NOMO-1 treated with dmso at 0.1 percent for 144 hours (cell line): ENCODE data around the gene MIEF1.
"Not testable (repeated sequence)": the region's sequence is repeated elsewhere in the genome, so short reads cannot be mapped to it uniquely, and the experiment has no call there.

Source experiments
- DNase-seq: peaks from one replicate; lab custom pipeline; 2025; ENCODE audit not compliant: unreplicated experiment; lab: John Stamatoyannopoulos, UW

MIEF1 gene

GRCh38 chr22:39489094-39490068 is 12.7 kb upstream of the MIEF1 start:
- DNase-seq = no peak

DNA sequence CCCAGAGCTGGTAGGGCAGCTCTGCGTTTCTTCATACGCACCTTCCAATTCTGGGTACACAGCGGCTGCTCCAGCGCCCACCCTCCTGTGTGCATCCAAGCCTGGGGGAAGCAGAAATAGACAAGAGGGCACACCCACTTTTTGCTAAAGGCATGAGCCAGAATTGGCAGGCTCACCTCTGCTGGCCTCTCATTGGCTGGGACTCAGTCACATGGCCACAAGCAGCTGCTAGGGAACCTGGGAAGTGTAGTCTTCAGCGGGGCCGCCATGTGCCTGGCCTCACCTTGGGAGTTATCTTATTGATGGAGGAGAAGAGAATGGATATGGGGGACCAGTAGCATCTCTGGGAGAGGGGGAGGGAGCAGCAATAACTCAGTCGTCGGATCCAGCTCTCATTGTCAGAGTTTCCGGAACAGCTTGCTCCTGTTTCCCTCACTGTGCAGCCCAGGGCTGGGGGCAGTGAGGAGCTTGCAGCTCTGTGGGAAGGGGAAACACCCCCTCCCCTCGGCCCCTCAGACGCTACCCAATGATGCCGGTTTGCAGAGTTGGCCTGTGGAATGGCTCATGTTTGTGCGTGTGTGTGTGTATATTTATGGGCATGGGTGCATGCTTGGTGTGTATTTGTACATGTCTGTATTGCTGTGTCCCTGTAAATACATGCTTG is 11.8 kb upstream of the MIEF1 start:
- peak; percentile 80 for DNase-seq

DNA sequence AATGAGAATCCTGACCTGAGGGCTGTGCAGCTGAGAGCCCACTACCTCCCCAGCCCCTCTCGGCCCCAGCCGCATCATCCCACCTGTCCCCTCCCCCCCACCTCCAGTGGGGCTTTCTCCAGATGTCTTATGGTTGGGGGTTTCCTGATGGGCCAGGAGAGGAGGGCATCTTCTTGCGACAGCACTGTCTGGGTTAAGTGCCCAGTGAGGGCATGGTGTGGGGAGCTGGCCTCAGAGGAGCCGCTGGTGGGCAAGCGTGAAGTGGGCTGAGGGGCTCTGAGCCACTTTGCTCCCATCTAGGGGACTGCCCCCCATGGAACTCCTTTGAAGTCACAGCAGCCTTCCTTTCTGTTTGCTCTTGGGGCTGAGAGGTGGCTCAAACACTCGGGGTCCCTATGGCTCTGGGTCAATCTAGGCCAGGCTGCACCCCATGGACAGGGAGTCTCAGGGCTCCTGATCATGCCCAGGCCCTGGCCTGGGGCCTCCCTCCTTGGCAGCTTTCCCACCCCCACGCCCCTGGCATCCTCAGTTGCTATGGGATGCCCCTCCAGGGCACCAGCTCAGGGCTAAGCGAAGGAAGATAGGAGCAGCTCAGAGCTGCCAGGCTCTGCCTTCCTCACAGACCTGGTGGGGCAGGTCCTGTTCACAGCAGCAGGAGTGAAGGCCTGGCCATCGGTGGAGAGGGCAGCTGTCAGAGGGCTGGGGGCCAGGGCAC is 11.0 kb upstream of the MIEF1 start:
- no peak for DNase-seq

DNA sequence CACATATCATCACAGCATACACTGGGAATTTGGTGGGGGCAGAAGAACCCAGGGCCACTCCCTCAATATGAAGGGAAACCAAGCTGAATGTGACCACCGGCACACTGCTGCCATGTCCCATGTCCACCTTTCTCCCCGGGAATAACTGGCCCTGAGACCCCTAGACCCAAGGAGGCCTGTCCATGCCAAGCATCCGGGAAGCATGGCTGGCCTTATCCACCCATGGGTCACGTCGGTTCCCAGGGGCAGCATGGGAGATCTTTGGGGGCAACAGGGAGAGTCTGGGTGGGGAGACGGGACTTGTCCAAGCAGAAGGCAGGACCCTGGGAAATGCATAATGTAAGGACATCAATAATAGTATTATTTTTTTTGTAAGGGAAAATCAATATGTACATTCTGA is 10.4 kb upstream of the MIEF1 start:
- no peak for DNase-seq

DNA sequence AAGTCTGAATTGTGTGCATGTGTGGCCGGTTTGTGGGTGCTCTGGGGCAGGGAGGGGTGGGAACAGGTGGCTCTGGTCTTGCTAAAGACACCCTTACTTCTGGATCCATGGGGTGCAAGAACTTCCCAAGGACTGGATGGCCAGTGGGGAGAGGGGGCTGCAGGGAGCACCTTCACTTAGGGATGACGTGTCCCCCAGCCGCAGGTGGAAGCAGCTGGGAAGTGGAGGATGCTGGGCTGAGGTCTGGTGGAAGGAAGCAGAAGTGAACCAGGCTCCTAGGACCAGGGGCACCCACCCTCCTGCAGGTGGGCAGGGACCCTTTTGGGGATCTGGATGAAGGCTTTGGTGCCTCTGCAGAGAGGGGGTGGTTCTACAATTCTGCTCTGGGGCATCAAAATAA is 9.9 kb upstream of the MIEF1 start:
- no peak for DNase-seq

DNA sequence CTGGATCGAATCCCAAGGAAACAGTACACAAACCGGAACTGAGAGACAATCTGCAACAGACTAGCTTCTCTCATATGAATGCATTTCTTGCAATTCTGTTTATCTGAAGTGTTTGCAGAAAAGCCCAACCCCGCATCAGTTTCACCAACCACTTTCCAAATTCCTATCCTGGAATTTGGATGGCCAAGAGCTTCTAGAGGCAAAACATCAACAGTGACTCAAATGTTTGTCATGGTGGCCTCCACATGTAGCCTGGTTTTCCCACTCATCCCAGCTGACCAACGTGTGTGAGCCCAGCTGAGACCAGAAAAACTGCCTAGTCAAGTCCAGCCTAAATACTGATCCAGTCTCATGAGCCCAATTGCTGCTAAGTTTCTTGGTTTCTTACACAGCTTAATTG is 8.3 kb upstream of the MIEF1 start:
- DNase-seq = no peak

- DNase-seq = peak; percentile 0
Observed at GRCh38 chr22:39494471-39495120, 7.5 kb upstream of the MIEF1 start.

- DNase-seq = peak; percentile 45
Observed at GRCh38 chr22:39496131-39496838, 5.8 kb upstream of the MIEF1 start.

- DNase-seq = no peak
Observed at GRCh38 chr22:39497429-39497828, 4.7 kb upstream of the MIEF1 start.

DNA sequence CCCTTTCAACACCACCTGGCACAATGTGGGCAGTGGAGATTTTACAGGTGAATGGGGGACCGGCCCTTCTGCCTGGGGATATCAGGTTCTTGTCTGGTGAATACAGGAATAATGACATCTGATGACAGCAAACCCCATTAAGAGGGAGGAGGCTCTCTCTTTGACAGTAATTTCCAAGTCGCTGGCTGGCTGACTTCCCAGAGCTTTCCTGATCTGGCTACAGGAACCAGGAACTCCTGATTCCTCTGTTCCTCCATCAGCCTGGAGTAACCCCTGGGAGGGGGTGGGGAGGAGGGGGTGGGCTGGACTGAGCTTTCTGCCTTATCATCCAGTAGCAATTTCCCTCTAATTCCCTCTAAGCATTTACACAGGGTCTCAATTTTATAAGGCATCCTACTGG is 3.7 kb upstream of the MIEF1 start:
- DNase-seq = no peak

DNA sequence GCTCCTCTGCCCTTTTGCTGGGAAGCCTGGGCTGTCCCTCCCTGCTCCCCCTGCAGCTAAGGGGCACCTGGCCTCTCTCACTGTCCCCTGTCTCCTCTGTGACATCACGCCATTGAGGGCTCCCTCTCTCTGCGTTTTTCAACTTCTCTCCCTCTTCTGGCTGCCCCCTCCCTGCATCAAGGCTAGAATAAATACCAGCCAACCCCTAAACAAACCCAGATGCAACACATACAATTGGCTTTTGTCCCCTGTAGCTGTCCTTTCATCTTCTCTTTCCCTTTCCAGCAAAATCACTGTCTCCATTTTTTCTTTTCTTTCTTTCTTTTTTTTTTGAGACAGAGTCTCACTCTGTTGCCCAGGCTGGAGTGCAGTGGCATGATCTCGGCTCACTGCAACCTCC is 3.3 kb upstream of the MIEF1 start:
- DNase-seq = no peak

DNA sequence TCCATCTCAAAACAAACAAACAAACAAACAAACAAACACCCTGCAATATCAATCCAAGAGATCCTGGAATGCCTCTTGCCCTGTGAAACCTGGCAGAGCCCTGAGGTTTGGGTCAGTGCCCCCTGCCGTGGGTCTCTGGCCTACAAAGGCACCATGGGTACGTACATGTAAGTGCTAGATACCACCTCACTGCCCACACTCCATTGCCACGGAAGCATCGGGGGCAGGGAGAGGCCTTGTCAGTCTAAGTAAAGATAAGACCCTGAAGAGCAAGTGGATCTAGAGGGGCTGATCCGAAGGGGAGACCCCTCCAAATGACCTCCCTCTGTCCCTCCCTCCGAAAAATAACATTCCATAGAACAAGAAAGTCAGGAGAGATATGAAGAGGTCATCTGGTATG is 2.0 kb upstream of the MIEF1 start:
- DNase-seq = no peak

DNA sequence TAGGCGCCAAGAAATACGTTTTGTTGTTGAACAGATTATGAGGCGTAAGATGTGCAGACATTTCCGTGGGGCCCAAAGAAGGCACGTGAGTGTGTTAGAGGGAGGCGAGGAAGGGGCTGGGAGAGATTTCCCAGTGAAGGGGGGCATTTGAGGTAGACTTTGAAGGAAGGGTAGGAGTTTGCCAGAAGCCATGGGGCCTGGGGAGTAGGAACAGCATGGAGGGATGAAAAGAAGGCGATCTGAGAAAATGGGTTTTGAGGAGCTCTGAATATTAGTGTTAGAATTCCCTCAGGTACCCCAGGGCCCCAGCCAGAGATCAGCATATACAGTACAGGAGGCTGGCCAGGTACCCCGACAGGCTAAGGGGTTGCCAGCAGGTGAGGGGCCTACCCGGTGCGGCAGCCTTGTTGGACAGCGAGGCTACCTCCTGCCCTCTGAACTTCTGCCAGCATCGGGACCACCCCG is 414 bp upstream of the MIEF1 start:
- no peak for DNase-seq

- DNase-seq = peak; percentile 17
Observed at GRCh38 chr22:39502789-39503409, 809 bp downstream of the MIEF1 start.

- no peak for DNase-seq
Observed at GRCh38 chr22:39503630-39504029, 1.5 kb downstream of the MIEF1 start.

- no peak for DNase-seq
Observed at GRCh38 chr22:39504071-39504470, 2.0 kb downstream of the MIEF1 start.

DNA sequence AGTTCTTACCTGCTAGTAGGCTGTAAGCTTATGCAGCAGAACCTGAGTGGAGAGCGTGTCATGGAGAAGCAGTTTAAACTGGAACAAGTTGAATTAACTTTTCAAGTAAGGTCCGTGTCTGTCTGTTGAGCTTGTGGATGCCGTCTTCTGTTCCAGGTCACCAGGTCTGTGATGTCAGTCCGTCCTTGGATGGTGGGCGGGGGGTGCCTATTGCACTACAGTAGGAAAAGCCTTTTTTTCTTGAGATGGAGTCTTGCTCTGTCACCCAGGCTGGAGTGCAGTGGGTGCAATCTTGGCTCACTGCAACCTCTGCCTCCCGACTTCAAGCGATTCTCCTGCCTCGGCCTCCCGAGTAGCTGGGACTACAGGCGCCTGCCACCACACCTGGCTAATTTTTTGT is 4.9 kb downstream of the MIEF1 start:
- DNase-seq = not testable (repeated sequence)

DNA sequence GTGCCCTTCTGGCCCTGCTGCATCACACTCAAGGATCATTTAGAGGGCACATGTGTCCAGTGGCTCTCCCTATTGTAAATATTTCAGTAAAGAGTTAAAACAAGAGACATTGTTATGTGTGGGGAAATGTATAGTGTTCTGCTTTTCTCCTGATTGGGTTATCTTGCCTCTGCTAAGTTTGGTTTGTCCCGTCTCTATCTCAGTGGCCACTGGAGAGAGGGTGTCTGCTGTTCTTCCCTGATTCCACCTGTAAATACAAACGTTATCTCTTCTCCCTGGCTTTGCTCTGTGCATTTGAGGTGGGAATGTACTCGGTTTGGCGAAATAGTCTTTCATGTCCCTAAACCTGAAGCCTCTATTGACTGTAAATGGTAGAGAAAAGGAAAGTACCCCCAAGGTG is 6.3 kb downstream of the MIEF1 start:
- no peak for DNase-seq

GRCh38 chr22:39510529-39511149 is 8.5 kb downstream of the MIEF1 start:
- DNase-seq = no peak

DNA sequence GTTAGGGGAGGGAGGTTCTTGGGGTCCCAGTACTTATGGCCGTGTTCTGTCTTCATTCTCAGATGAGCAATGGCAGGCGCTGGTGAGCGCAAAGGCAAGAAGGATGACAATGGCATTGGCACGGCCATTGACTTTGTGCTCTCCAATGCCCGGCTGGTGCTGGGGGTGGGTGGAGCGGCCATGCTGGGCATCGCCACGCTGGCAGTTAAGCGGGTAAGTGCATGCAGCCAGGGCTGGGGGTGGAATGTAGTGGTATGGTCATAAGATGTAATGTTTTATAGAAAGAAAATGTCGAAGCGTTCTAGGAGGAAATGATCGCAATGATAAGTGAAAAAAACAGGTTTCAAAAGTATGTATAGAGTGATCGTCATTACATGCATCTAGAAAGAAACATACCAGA is 9.1 kb downstream of the MIEF1 start:
- DNase-seq = no peak
